SK-N-SH treated with all-trans-retinoic acid at 6 μM for 48 hours (cell line): Measurements from ENCODE around the gene EPM2A.

Experiments
- ATAC-seq: fragments of 200-7000 bp; cut with Tn5 transposase; 3 replicates; pipeline ENCODE4 v1.9.1; 2020; ENCODE audit warnings: mild to moderate bottlenecking, moderate library complexity
- ARNTL ChIP-seq: fragments of 450-650 bp; formaldehyde crosslinking; IDR thresholded peaks from 2 replicates; pipeline ENCODE4 v1.5.0; 2020; ENCODE audit warnings: low read depth, mild to moderate bottlenecking, moderate library complexity, borderline replicate concordance
- CSRNP3 ChIP-seq: fragments of 250-450 bp; sonication (Bioruptor Pico); IDR thresholded peaks from 2 replicates; pipeline ENCODE4 v1.5.1; 2021; ENCODE audit warnings: mild to moderate bottlenecking, moderate library complexity
- ESRRG ChIP-seq: fragments of 250-450 bp; sonication (Bioruptor Pico); IDR thresholded peaks from 2 replicates; pipeline ENCODE4 v1.6.1; 2021; ENCODE audit warnings: mild to moderate bottlenecking
- ISL1 ChIP-seq: fragments of 250-450 bp; sonication (Bioruptor Pico); IDR thresholded peaks from 2 replicates; pipeline ENCODE4 v2.1.2; 2022; ENCODE audit warnings: mild to moderate bottlenecking, moderate library complexity
- OSR1 ChIP-seq: fragments of 250-450 bp; sonication (Bioruptor Pico); IDR thresholded peaks from 2 replicates; pipeline ENCODE4 v1.8.0; 2022; ENCODE audit warnings: moderate library complexity, mild to moderate bottlenecking, inconsistent platforms
- POU6F1 ChIP-seq: fragments of 250-450 bp; sonication (Bioruptor Pico); IDR thresholded peaks from 2 replicates; pipeline ENCODE4 v1.8.0; 2021; ENCODE audit warnings: low read depth, mild to moderate bottlenecking, moderate library complexity, borderline replicate concordance
- PPARA ChIP-seq: fragments of 250-450 bp; sonication (Bioruptor Pico); IDR thresholded peaks from 2 replicates; pipeline ENCODE4 v1.5.0; 2020; ENCODE audit warnings: mild to moderate bottlenecking, borderline replicate concordance
- SNAI2 ChIP-seq: fragments of 250-450 bp; sonication (Bioruptor Pico); IDR thresholded peaks from 2 replicates; pipeline ENCODE4 v1.5.0; 2020; ENCODE audit warnings: mild to moderate bottlenecking, moderate library complexity
- TCF4 ChIP-seq: fragments of 250-450 bp; sonication (Bioruptor Pico); IDR thresholded peaks from 2 replicates; pipeline ENCODE4 v1.8.0; 2021; ENCODE audit warnings: mild to moderate bottlenecking, moderate library complexity, borderline replicate concordance
- TOX ChIP-seq: fragments of 250-450 bp; sonication (Bioruptor Pico); IDR thresholded peaks from 2 replicates; pipeline ENCODE4 v1.8.0; 2021; ENCODE audit warnings: mild to moderate bottlenecking, moderate library complexity, borderline replicate concordance
- TSHZ2 ChIP-seq: fragments of 250-450 bp; sonication (Bioruptor Pico); IDR thresholded peaks from 2 replicates; pipeline ENCODE4 v1.5.0; 2020; ENCODE audit warnings: mild to moderate bottlenecking, moderate library complexity
- ZFP30 ChIP-seq: fragments of 450-650 bp; formaldehyde crosslinking; IDR thresholded peaks from 2 replicates; pipeline ENCODE4 v1.5.0; 2022; ENCODE audit warnings: mild to moderate bottlenecking, moderate library complexity
- ZNF565 ChIP-seq: fragments of 450-650 bp; formaldehyde crosslinking; conservative IDR thresholded peaks from 2 replicates; pipeline ENCODE4 v1.5.0; 2020; ENCODE audit warnings: low read depth, mild to moderate bottlenecking, moderate library complexity
- ZNF70 ChIP-seq: fragments of 450-650 bp; formaldehyde crosslinking; IDR thresholded peaks from 2 replicates; pipeline ENCODE4 v1.5.0; 2020; ENCODE audit warnings: mild to moderate bottlenecking, moderate library complexity
- ZNF8 ChIP-seq: fragments of 450-650 bp; formaldehyde crosslinking; IDR thresholded peaks from 2 replicates; pipeline ENCODE4 v1.5.0; 2020; ENCODE audit warnings: mild to moderate bottlenecking, moderate library complexity
- TF ChIP-seq, protein P1 (sequence below): fragments of 250-450 bp; sonication (Bioruptor Pico); IDR thresholded peaks from 2 replicates; pipeline ENCODE4 v1.8.0; 2020; ENCODE audit warnings: mild to moderate bottlenecking, moderate library complexity, borderline replicate concordance

The EPM2A gene

GRCh38 chr6:145603424-145603833, 131.9 kb downstream of the EPM2A start (continued):
- TF ChIP-seq TSHZ2 (CRISPR knock-in tag) (peak; percentile 91), ZNF8 (CRISPR knock-in tag) (peak; percentile 75), SNAI2 (peak; percentile 93), ISL1 (CRISPR knock-in tag) (peak; percentile 86), OSR1 (CRISPR knock-in tag) (no peak), PPARA (CRISPR knock-in tag) (peak; percentile 95)
- TF ChIP-seq, protein P1, sequence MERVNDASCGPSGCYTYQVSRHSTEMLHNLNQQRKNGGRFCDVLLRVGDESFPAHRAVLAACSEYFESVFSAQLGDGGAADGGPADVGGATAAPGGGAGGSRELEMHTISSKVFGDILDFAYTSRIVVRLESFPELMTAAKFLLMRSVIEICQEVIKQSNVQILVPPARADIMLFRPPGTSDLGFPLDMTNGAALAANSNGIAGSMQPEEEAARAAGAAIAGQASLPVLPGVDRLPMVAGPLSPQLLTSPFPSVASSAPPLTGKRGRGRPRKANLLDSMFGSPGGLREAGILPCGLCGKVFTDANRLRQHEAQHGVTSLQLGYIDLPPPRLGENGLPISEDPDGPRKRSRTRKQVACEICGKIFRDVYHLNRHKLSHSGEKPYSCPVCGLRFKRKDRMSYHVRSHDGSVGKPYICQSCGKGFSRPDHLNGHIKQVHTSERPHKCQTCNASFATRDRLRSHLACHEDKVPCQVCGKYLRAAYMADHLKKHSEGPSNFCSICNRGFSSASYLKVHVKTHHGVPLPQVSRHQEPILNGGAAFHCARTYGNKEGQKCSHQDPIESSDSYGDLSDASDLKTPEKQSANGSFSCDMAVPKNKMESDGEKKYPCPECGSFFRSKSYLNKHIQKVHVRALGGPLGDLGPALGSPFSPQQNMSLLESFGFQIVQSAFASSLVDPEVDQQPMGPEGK (CRISPR knock-in tag) = no peak

- TF ChIP-seq, protein P1 (CRISPR knock-in tag) = no peak
- no peak for TF ChIP-seq ISL1 (CRISPR knock-in tag)
- TF ChIP-seq ESRRG (CRISPR knock-in tag) = no peak
- no peak for TF ChIP-seq TCF4
- TF ChIP-seq POU6F1 (CRISPR knock-in tag) = no peak
- TF ChIP-seq OSR1 (CRISPR knock-in tag) = no peak
- TF ChIP-seq CSRNP3 (CRISPR knock-in tag) = no peak
- TF ChIP-seq SNAI2 = no peak
- TF ChIP-seq PPARA (CRISPR knock-in tag) = no peak
- no peak for TF ChIP-seq ZFP30 (CRISPR knock-in tag)
- no peak for TF ChIP-seq ZNF565
- TF ChIP-seq TSHZ2 (CRISPR knock-in tag) = no peak
- TF ChIP-seq ZNF70 (CRISPR knock-in tag) = no peak
- no peak for TF ChIP-seq ARNTL (CRISPR knock-in tag)
- no peak for TF ChIP-seq TOX
- ATAC-seq = no peak
These were observed 132.5 kb downstream of the EPM2A start for GRCh38 chr6:145602726-145603326.
